Tibial nerve (tissue), 4 donors: ENCODE measurements around the gene RAB17. TPM values are rescaled to one million over a fixed set of nuclear protein-coding genes. Genes with fewer than 3 reads are reported as not detected.

Source experiments
- DNase-seq, 2 donors: peaks; one replicate each; pipeline ENCODE4 v3.0.0-alpha.2; 2019; ENCODE audit warnings: low spot score in 2 of 2
- H3K27ac ChIP-seq, 4 donors: fragments of 200-600 bp; sonication (generic) in 3 of 4; one replicate each; pipeline ENCODE4 v1.5.1; 2017 to 2019; ENCODE audit warnings: mild to moderate bottlenecking in 1 of 4
- H3K27me3 ChIP-seq, 2 donors: fragments of 200-600 bp; sonication (generic) in 1 of 2; one replicate each; pipeline versions ENCODE4 v1.5.1 to v1.6.0; 2017 to 2019
- H3K36me3 ChIP-seq, 3 donors: fragments of 200-600 bp; sonication (generic); one replicate each; pipeline ENCODE4 v1.5.1; 2018 to 2019
- H3K4me1 ChIP-seq, 4 donors: fragments of 200-600 bp; sonication (generic) in 3 of 4; one replicate each; pipeline ENCODE4 v1.5.1; 2017 to 2019
- H3K4me3 ChIP-seq, 4 donors: fragments of 200-600 bp; sonication (generic) in 3 of 4; one replicate each; pipeline ENCODE4 v1.5.1; 2017 to 2019; ENCODE audit warnings: mild to moderate bottlenecking in 1 of 4, moderate library complexity in 1 of 4
- H3K9me3 ChIP-seq, 4 donors: fragments of 200-600 bp; sonication (generic) in 3 of 4; one replicate each; pipeline ENCODE4 v1.5.1; 2017 to 2019
- EP300 ChIP-seq, 2 donors: sonication (generic); formaldehyde crosslinking; IDR thresholded peaks; one replicate each; pipeline ENCODE4 v1.6.1; 2017; ENCODE audit warnings: antibody characterized with exemption in 2 of 2, mild to moderate bottlenecking in 1 of 2
- POLR2A ChIP-seq, 2 donors: fragments of 450-650 bp; IDR thresholded peaks; one replicate each; pipeline ENCODE4 v1.6.1; 2017; ENCODE audit warnings: antibody characterized with exemption in 2 of 2, mild to moderate bottlenecking in 2 of 2, moderate library complexity in 2 of 2
- WGBS, 2 donors: methylation state at CpG; one replicate each; pipeline ENCODE4 v1.1.5; 2018; 5-methylcytosine and 5-hydroxymethylcytosine counted together
- total RNA-seq, 4 donors: library from RNA; depleted of rRNA; stranded (reverse); fragments of >200 nt; gene quantifications; one replicate each; pipeline ENCODE4 v1.1.0, GENCODE V29; 2016
- TF ChIP-seq, protein P1 (sequence below), 5 experiments: fragments of 200-600 bp in 3 of 5; fragments of 450-650 bp in 2 of 5; sonication (generic) in 3 of 5; IDR thresholded peaks; one replicate each; pipeline ENCODE4 v1.5.1; 2016 to 2019; ENCODE audit warnings: antibody characterized with exemption in 5 of 5, mild to moderate bottlenecking in 3 of 5, moderate library complexity in 2 of 5

The RAB17 gene
- total RNA-seq, 4 donors from 2014 or later = 0.63 to 2.1 TPM; not detected in 2

DNA sequence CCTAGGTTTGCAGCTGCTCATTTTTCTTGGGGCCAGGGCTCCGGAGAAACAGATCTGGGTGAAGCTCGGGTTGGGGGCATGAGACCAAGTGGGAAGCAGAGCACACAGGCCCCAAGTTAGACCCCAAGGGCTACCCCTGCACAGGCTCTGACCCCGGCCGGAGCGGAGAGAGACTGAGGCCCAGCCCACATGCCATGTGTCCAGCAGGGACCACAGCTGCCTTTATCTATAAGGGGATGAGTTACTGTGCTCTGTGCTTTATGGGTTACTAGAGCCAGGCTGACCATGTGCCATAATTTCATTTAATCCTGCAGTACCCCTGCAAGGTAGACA, 54.5 kb downstream of the RAB17 start:
- no peak for DNase-seq
- Histone ChIP-seq H3K27me3 (no peaks in the 10 kb centered on the region), H3K27ac (no peak overlapping the region), H3K36me3 (no peaks in the 10 kb centered on the region), H3K4me3 (no peak overlapping the region), H3K4me1 (peaks cover 0 to 29% (median 6%) of the 10 kb centered on the region in 4 donors), H3K9me3 (no peaks in the 10 kb centered on the region)
- no peak for TF ChIP-seq EP300 (IDR thresholded peaks at IDR 0.05)
- TF ChIP-seq, protein P1, sequence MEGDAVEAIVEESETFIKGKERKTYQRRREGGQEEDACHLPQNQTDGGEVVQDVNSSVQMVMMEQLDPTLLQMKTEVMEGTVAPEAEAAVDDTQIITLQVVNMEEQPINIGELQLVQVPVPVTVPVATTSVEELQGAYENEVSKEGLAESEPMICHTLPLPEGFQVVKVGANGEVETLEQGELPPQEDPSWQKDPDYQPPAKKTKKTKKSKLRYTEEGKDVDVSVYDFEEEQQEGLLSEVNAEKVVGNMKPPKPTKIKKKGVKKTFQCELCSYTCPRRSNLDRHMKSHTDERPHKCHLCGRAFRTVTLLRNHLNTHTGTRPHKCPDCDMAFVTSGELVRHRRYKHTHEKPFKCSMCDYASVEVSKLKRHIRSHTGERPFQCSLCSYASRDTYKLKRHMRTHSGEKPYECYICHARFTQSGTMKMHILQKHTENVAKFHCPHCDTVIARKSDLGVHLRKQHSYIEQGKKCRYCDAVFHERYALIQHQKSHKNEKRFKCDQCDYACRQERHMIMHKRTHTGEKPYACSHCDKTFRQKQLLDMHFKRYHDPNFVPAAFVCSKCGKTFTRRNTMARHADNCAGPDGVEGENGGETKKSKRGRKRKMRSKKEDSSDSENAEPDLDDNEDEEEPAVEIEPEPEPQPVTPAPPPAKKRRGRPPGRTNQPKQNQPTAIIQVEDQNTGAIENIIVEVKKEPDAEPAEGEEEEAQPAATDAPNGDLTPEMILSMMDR (IDR thresholded peaks at IDR 0.05) = no peak
- no peak for TF ChIP-seq POLR2A (IDR thresholded peaks at IDR 0.05)
- 73 to 88% methylated on average over 5 of the region's 5 CpGs for WGBS, 2 donors

DNA sequence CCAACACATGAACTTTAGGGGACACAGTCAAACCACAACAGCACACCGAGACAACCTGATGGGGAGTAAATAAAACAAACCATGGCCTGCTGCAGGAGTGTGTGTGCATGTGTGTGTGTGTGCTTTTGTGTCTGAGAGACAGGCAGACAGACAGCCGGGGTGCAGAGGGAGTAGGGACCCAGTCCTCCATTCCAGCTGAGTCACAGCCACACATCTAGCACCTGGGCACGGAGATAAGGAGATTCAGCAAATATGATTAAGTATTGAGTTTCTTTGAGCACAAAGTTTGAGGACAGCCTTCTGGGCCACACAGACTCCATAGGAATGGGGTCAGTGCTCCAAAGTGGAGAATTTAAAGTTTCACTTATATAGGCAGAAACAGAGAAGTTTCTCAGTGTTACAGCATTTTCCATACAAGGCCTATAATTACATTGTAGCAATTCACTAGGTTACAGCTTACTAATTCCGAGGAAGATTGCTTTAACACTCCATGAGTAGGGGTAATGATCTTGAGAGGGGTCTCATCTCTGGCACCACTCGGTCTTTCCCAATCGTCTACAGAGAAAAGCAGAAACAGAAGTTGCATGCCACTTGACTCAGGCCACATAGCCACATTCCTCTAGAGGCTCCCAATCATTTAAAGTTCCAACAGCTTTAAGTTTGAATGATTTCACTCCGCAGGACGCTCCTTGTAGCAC, 55.0 kb downstream of the RAB17 start:
- TF ChIP-seq POLR2A (IDR thresholded peaks at IDR 0.05) = no peak
- TF ChIP-seq EP300 (IDR thresholded peaks at IDR 0.05) = no peak
- TF ChIP-seq, protein P1 (IDR thresholded peaks at IDR 0.05) = no peak
- WGBS, 2 donors = 82 to 83% methylated on average over 8 of the region's 8 CpGs
- no peak for DNase-seq

GRCh38 chr2:237534380-237534779, 56.2 kb downstream of the RAB17 start:
- TF ChIP-seq EP300 (IDR thresholded peaks at IDR 0.05) (no peak), POLR2A (IDR thresholded peaks at IDR 0.05) (no peak)
- TF ChIP-seq, protein P1 (IDR thresholded peaks at IDR 0.05) = no peak

More for the DNA sequence above, 55.0 kb downstream of the RAB17 start:
- Histone ChIP-seq H3K9me3 (no peaks in the 10 kb centered on the region), H3K27me3 (no peaks in the 10 kb centered on the region), H3K36me3 (no peaks in the 10 kb centered on the region), H3K27ac (no peak overlapping the region), H3K4me3 (no peak overlapping the region), H3K4me1 (peaks cover 0 to 24% (median 4%) of the 10 kb centered on the region in 4 donors)

DNA sequence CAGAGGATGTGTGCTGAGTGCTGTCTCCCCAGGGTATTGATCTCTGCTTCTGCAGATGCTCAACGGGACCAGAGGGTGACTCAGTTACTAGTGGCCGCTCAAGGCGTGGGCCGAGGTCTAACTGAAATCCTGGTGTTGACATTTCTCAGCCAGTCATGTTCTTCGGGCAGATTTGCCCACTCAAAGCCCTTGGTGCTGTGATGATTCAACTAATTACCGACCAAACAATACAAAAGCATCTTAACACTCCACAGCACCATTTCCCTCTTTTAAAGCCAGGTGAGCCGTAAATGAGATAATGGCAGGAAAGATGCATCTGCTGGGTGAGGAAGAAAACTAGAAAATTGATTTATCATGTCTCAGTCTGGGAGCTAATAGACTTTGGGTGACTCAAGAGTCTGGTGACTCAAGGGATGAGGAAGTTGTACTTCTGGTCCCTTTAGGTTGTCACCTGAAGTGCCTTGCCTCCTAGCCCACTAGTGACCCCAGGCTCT, 56.8 kb downstream of the RAB17 start:
- 82 to 91% methylated on average over 7 of the region's 7 CpGs for WGBS, 2 donors
- Histone ChIP-seq H3K4me1 (peaks cover 0 to 5% (median 0%) of the 10 kb centered on the region in 4 donors), H3K27ac (no peak overlapping the region), H3K27me3 (no peaks in the 10 kb centered on the region), H3K4me3 (no peak overlapping the region), H3K9me3 (no peaks in the 10 kb centered on the region), H3K36me3 (peaks cover 0 to 5% (median 0%) of the 10 kb centered on the region in 3 donors)
- TF ChIP-seq EP300 (IDR thresholded peaks at IDR 0.05) (no peak), POLR2A (IDR thresholded peaks at IDR 0.05) (no peak)
- TF ChIP-seq, protein P1 (IDR thresholded peaks at IDR 0.05) = no peak
- no peak for DNase-seq

More at GRCh38 chr2:237534380-237534779, 56.2 kb downstream of the RAB17 start:
- 91 to 93% methylated on average over 1 of the region's 1 CpG for WGBS, 2 donors
- H3K27ac ChIP-seq = no peak overlapping the region
- H3K4me1 ChIP-seq = peaks cover 0 to 12% (median 0%) of the 10 kb centered on the region in 4 donors
- H3K27me3 ChIP-seq = no peaks in the 10 kb centered on the region
- DNase-seq = no peak
- H3K9me3 ChIP-seq = no peaks in the 10 kb centered on the region
- H3K36me3 ChIP-seq = peaks cover 0 to 5% (median 0%) of the 10 kb centered on the region in 3 donors
- H3K4me3 ChIP-seq = no peak overlapping the region

- no peak for DNase-seq
- H3K27me3 ChIP-seq = no peaks in the 10 kb centered on the region
- WGBS, 2 donors = 45 to 47% methylated on average over 10 to 11 of the region's 11 CpGs
- H3K4me1 ChIP-seq = no peaks in the 10 kb centered on the region
- no peaks in the 10 kb centered on the region for H3K9me3 ChIP-seq
- H3K4me3 ChIP-seq = no peak overlapping the region
- peaks cover 0 to 5% (median 0%) of the 10 kb centered on the region in 3 donors for H3K36me3 ChIP-seq
- H3K27ac ChIP-seq = no peak overlapping the region
- TF ChIP-seq, protein P1 (IDR thresholded peaks at IDR 0.05) = no peak
- no peak for TF ChIP-seq POLR2A (IDR thresholded peaks at IDR 0.05)
- no peak for TF ChIP-seq EP300 (IDR thresholded peaks at IDR 0.05)
These were observed 58.4 kb downstream of the RAB17 start for GRCh38 chr2:237532160-237532559.
